Measurements from ENCODE around the gene UCMA. TPM values are rescaled to one million over a fixed set of nuclear protein-coding genes. Genes with fewer than 3 reads are reported as not detected.

The UCMA gene
- total RNA-seq, 1 donor from 2014 or later: not detected

- Mint-ChIP-seq H3K36me3 (ENCODE audit: low read depth, unreplicated experiment) (no peaks in the 10 kb centered on the region), H3K27me3 (ENCODE audit: low read depth, unreplicated experiment) (peaks cover 22% of the 10 kb centered on the region), H3K4me1 (ENCODE audit: low read depth, unreplicated experiment) (no peaks in the 10 kb centered on the region), H3K27ac (ENCODE audit: unreplicated experiment) (no peak overlapping the region), H3K9me3 (ENCODE audit: unreplicated experiment) (peaks cover 10% of the 10 kb centered on the region), H3K4me3 (ENCODE audit: unreplicated experiment) (no peak overlapping the region)
- DNase-seq (ENCODE audit: low read depth): no peak
- H3K79me2 ChIP-seq (ENCODE audit: insufficient read depth, low read length): no peaks in the 10 kb centered on the region
- FAIRE-seq: no peak
- no peaks in the 10 kb centered on the region for H3K9me3 ChIP-seq (ENCODE audit: insufficient read depth, low read depth, low read length)
- H3K27me3 ChIP-seq (ENCODE audit: insufficient read depth, low read length): peaks cover 4% of the 10 kb centered on the region
- no peak overlapping the region for H2AFZ ChIP-seq (ENCODE audit: low read depth, low read length)
- no peak overlapping the region for H3K4me2 ChIP-seq (ENCODE audit: low read length)
- no peak overlapping the region for H3K4me3 ChIP-seq (ENCODE audit: insufficient read depth, low read depth, low read length)
- no peaks in the 10 kb centered on the region for H4K20me1 ChIP-seq (ENCODE audit: insufficient read depth, low read length)
- no peak overlapping the region for H3K9ac ChIP-seq (ENCODE audit: low read length)
- TF ChIP-seq EZH2 (IDR thresholded peaks at IDR 0.05; ENCODE audit: insufficient read depth, low read length) (no peak), CTCF (IDR thresholded peaks at IDR 0.05; ENCODE audit: insufficient read depth, low read depth, low read length) (no peak)
- no peaks in the 10 kb centered on the region for H3K36me3 ChIP-seq (ENCODE audit: insufficient read depth, low read length)
- H3K27ac ChIP-seq (ENCODE audit: low read depth, low read length): no peak overlapping the region
- no peaks in the 10 kb centered on the region for H3K4me1 ChIP-seq (ENCODE audit: insufficient read depth, low read length)
Measured at GRCh38 chr10:13262433-13262832, 28.3 kb upstream of the UCMA start.

GRCh38 chr10:13257621-13258140, 23.5 kb upstream of the UCMA start:
- H3K9ac ChIP-seq (ENCODE audit: low read length): no peak overlapping the region
- no peaks in the 10 kb centered on the region for H3K4me1 Mint-ChIP-seq (ENCODE audit: low read depth, unreplicated experiment)
- DNase-seq (ENCODE audit: low read depth) (no peak), FAIRE-seq (no peak)
- H3K4me2 ChIP-seq (ENCODE audit: low read length): no peak overlapping the region
- H3K27ac Mint-ChIP-seq (ENCODE audit: unreplicated experiment): no peak overlapping the region
- peaks cover 7% of the 10 kb centered on the region for H3K27me3 ChIP-seq (ENCODE audit: insufficient read depth, low read length)
- H3K9me3 ChIP-seq (ENCODE audit: insufficient read depth, low read depth, low read length): no peaks in the 10 kb centered on the region
- no peaks in the 10 kb centered on the region for H4K20me1 ChIP-seq (ENCODE audit: insufficient read depth, low read length)
- no peaks in the 10 kb centered on the region for H3K79me2 ChIP-seq (ENCODE audit: insufficient read depth, low read length)
- H3K4me3 ChIP-seq (ENCODE audit: insufficient read depth, low read depth, low read length): no peak overlapping the region
- peaks cover 10% of the 10 kb centered on the region for H3K9me3 Mint-ChIP-seq (ENCODE audit: unreplicated experiment)
- H3K4me1 ChIP-seq (ENCODE audit: insufficient read depth, low read length): no peaks in the 10 kb centered on the region
- no peak overlapping the region for H3K4me3 Mint-ChIP-seq (ENCODE audit: unreplicated experiment)
- TF ChIP-seq EZH2 (IDR thresholded peaks at IDR 0.05; ENCODE audit: insufficient read depth, low read length): no peak
- no peak for TF ChIP-seq CTCF (IDR thresholded peaks at IDR 0.05; ENCODE audit: insufficient read depth, low read depth, low read length)
- H3K36me3 Mint-ChIP-seq (ENCODE audit: low read depth, unreplicated experiment): no peaks in the 10 kb centered on the region
- no peak overlapping the region for H3K27ac ChIP-seq (ENCODE audit: low read depth, low read length)
- H3K27me3 Mint-ChIP-seq (ENCODE audit: low read depth, unreplicated experiment): peaks cover 3% of the 10 kb centered on the region
- no peaks in the 10 kb centered on the region for H3K36me3 ChIP-seq (ENCODE audit: insufficient read depth, low read length)
- H2AFZ ChIP-seq (ENCODE audit: low read depth, low read length): no peak overlapping the region

GRCh38 chr10:13256627-13257026, 22.5 kb upstream of the UCMA start:
- H3K9me3 Mint-ChIP-seq (ENCODE audit: unreplicated experiment): peaks cover 10% of the 10 kb centered on the region
- no peak for DNase-seq (ENCODE audit: low read depth)
- FAIRE-seq: no peak
- Histone ChIP-seq H2AFZ (ENCODE audit: low read depth, low read length) (no peak overlapping the region), H3K27me3 (ENCODE audit: insufficient read depth, low read length) (peaks cover 7% of the 10 kb centered on the region), H3K36me3 (ENCODE audit: insufficient read depth, low read length) (no peaks in the 10 kb centered on the region), H3K79me2 (ENCODE audit: insufficient read depth, low read length) (no peaks in the 10 kb centered on the region), H3K27ac (ENCODE audit: low read depth, low read length) (no peak overlapping the region), H3K4me2 (ENCODE audit: low read length) (no peak overlapping the region), H3K9me3 (ENCODE audit: insufficient read depth, low read depth, low read length) (no peaks in the 10 kb centered on the region), H3K4me3 (ENCODE audit: insufficient read depth, low read depth, low read length) (no peak overlapping the region), H4K20me1 (ENCODE audit: insufficient read depth, low read length) (no peaks in the 10 kb centered on the region), H3K9ac (ENCODE audit: low read length) (no peak overlapping the region), H3K4me1 (ENCODE audit: insufficient read depth, low read length) (no peaks in the 10 kb centered on the region)
- H3K4me1 Mint-ChIP-seq (ENCODE audit: low read depth, unreplicated experiment): no peaks in the 10 kb centered on the region
- no peak overlapping the region for H3K4me3 Mint-ChIP-seq (ENCODE audit: unreplicated experiment)
- H3K27me3 Mint-ChIP-seq (ENCODE audit: low read depth, unreplicated experiment): no peaks in the 10 kb centered on the region
- no peak for TF ChIP-seq CTCF (IDR thresholded peaks at IDR 0.05; ENCODE audit: insufficient read depth, low read depth, low read length)
- no peak for TF ChIP-seq EZH2 (IDR thresholded peaks at IDR 0.05; ENCODE audit: insufficient read depth, low read length)
- H3K27ac Mint-ChIP-seq (ENCODE audit: unreplicated experiment): no peak overlapping the region
- H3K36me3 Mint-ChIP-seq (ENCODE audit: low read depth, unreplicated experiment): no peaks in the 10 kb centered on the region

Data from astrocyte (in vitro differentiated cells and primary cell).